GM06990 (cell line): Measurements from ENCODE around the gene AKT1S1.

Experiments used
- DNase-seq: peaks from one replicate; pipeline ENCODE4 v3.0.0-alpha.2; 2011; ENCODE audit not compliant: insufficient read length; ENCODE audit errors: extremely low read depth
- H3K27me3 ChIP-seq: replicated peaks from 2 replicates; pipeline ENCODE4 v1.6.0; 2011; ENCODE audit warnings: low read length; ENCODE audit not compliant: control insufficient read depth, insufficient read depth
- H3K36me3 ChIP-seq: 2 replicates; pipeline ENCODE4 v1.5.1; 2011; ENCODE audit warnings: low read length; ENCODE audit not compliant: control insufficient read depth, insufficient read depth
- H3K4me3 ChIP-seq: replicated peaks from 2 replicates; pipeline ENCODE4 v1.5.1; 2011; ENCODE audit warnings: low read depth, mild to moderate bottlenecking, control low read depth, low read length
- CTCF ChIP-seq: IDR thresholded peaks from 2 replicates; pipeline ENCODE4 v1.5.1; 2011; ENCODE audit warnings: low read length, control low read depth, mild to moderate bottlenecking, inconsistent platforms; ENCODE audit not compliant: insufficient read depth, poor library complexity, severe bottlenecking

The AKT1S1 gene

GRCh38 chr19:49847731-49848696 lies 29.1 kb downstream of the AKT1S1 start:
- no peak overlapping the region for H3K4me3 ChIP-seq
- no peak for TF ChIP-seq CTCF

GRCh38 chr19:49846408-49846807 lies 30.7 kb downstream of the AKT1S1 start:
- no peak for DNase-seq
- Histone ChIP-seq H3K27me3 (no peaks in the 10 kb centered on the region), H3K4me3 (no peak overlapping the region), H3K36me3 (no peaks in the 10 kb centered on the region)
- TF ChIP-seq CTCF = no peak

More at GRCh38 chr19:49847731-49848696, 29.1 kb downstream of the AKT1S1 start:
- DNase-seq = no peak
- Histone ChIP-seq H3K27me3 (no peaks in the 10 kb centered on the region), H3K36me3 (no peaks in the 10 kb centered on the region)

- H3K36me3 ChIP-seq = no peaks in the 10 kb centered on the region; the same call in 1 of the 2 replicates
- no peak for DNase-seq
- no peaks in the 10 kb centered on the region for H3K27me3 ChIP-seq
- no peak for TF ChIP-seq CTCF
- no peak overlapping the region for H3K4me3 ChIP-seq
Measured at GRCh38 chr19:49845414-49845813, 31.7 kb downstream of the AKT1S1 start.

GRCh38 chr19:49844138-49845095 lies 32.7 kb downstream of the AKT1S1 start:
- DNase-seq = no peak
- H3K4me3 ChIP-seq = no peak overlapping the region
- no peak for TF ChIP-seq CTCF
- H3K36me3 ChIP-seq = no peaks in the 10 kb centered on the region; the same call in none of the 2 replicates
- H3K27me3 ChIP-seq = no peaks in the 10 kb centered on the region

- Histone ChIP-seq H3K36me3 (peaks cover 8% of the 10 kb centered on the region), H3K4me3 (no peak overlapping the region), H3K27me3 (no peaks in the 10 kb centered on the region)
- no peak for DNase-seq
- no peak for TF ChIP-seq CTCF
Measured at GRCh38 chr19:49843265-49843664, 33.9 kb downstream of the AKT1S1 start.
